HCEC 1CT (cell line): Measurements from ENCODE around the gene CHURC1.

Experiments used
- DNase-seq: peaks from one replicate; pipeline ENCODE4 v3.0.0-alpha.2; 2017

The CHURC1 gene

GRCh38 chr14:64940336-64940910, 26.2 kb downstream of the CHURC1 start:
- no peak for DNase-seq

GRCh38 chr14:64942531-64943111, 28.4 kb downstream of the CHURC1 start, which contains the start of gene GPX2:
Gene GPX2 (minus strand): TSS chr14:64942745. CDS start chr14:64942726, 19 bp downstream.
- DNase-seq = no peak

GRCh38 chr14:64943556-64943955, 29.3 kb downstream of the CHURC1 start:
- DNase-seq = no peak

- DNase-seq = no peak
Measured at GRCh38 chr14:64944041-64944440, 29.8 kb downstream of the CHURC1 start.

GRCh38 chr14:64944861-64945260, 30.6 kb downstream of the CHURC1 start:
- DNase-seq = no peak

- no peak for DNase-seq
Measured at GRCh38 chr14:64945431-64946178, 31.4 kb downstream of the CHURC1 start.

- no peak for DNase-seq
Measured at GRCh38 chr14:64946310-64947045, 32.2 kb downstream of the CHURC1 start.

- DNase-seq = no peak
Measured at GRCh38 chr14:64947710-64948611, 33.7 kb downstream of the CHURC1 start.

GRCh38 chr14:64948612-64949210, 34.5 kb downstream of the CHURC1 start:
- no peak for DNase-seq

- DNase-seq = no peak
Measured at GRCh38 chr14:64950889-64951288, 36.6 kb downstream of the CHURC1 start.

- DNase-seq = no peak
Measured at GRCh38 chr14:64951291-64951690, 37.0 kb downstream of the CHURC1 start.

GRCh38 chr14:64951724-64952123, 37.5 kb downstream of the CHURC1 start:
- DNase-seq = no peak

GRCh38 chr14:64952598-64953309, 38.5 kb downstream of the CHURC1 start:
- no peak for DNase-seq

GRCh38 chr14:64953310-64953654, 39.0 kb downstream of the CHURC1 start:
- DNase-seq = no peak

- DNase-seq = no peak
Measured at GRCh38 chr14:64953661-64954060, 39.4 kb downstream of the CHURC1 start.

GRCh38 chr14:64954491-64955240, 40.4 kb downstream of the CHURC1 start:
- no peak for DNase-seq

- DNase-seq = no peak
Measured at GRCh38 chr14:64955297-64955696, 41.0 kb downstream of the CHURC1 start.

- DNase-seq = no peak
Measured at GRCh38 chr14:64956697-64957406, 42.6 kb downstream of the CHURC1 start.

GRCh38 chr14:64958201-64958600, 43.9 kb downstream of the CHURC1 start:
- no peak for DNase-seq

GRCh38 chr14:64958743-64959142, 44.5 kb downstream of the CHURC1 start:
- no peak for DNase-seq
